Caco-2 (cell line): ENCODE measurements around the gene ALDH16A1. TPM values are rescaled to one million over a fixed set of nuclear protein-coding genes. Genes with fewer than 3 reads are reported as not detected.

ENCODE experiments used
- BruUV-seq: library from RNA; stranded (reverse); fragments of 400-500 nt; replicated peaks from 2 replicates; lab custom pipeline; 2021; lab: Mats Ljungman, UMichigan
- CTCF ChIA-PET: fragments of 300-600 bp; sonication (Branson Sonifier 250); formaldehyde crosslinking; loops from one replicate; lab custom pipeline; 2022; ENCODE audit warnings: antibody characterized with exemption; lab: Charles Lee
- POLR2A ChIA-PET: fragments of 300-600 bp; sonication (Branson Sonifier 250); formaldehyde crosslinking; loops from one replicate; lab custom pipeline; 2022; ENCODE audit warnings: antibody characterized with exemption; lab: Charles Lee
- DNase-seq, 2 experiments: peaks; one replicate each; pipeline versions ENCODE4 v3.0.0 to v3.0.0-alpha.2; 2020 to 2022
- H3K27me3 ChIP-seq: replicated peaks from 2 replicates; pipeline ENCODE4 v1.6.0; 2011; ENCODE audit warnings: low read length; ENCODE audit not compliant: control insufficient read depth, insufficient read depth
- H3K36me3 ChIP-seq: 2 replicates; pipeline ENCODE4 v1.5.1; 2011; ENCODE audit warnings: low read length; ENCODE audit not compliant: control insufficient read depth, insufficient read depth
- H3K4me1 ChIP-seq: fragments of 250-450 bp; sonication (Bioruptor Pico); 2 replicates; pipeline ENCODE4 v1.5.1; 2020; ENCODE audit warnings: mild to moderate bottlenecking
- H3K4me3 ChIP-seq: 2 replicates; pipeline ENCODE4 v1.5.1; 2011; ENCODE audit warnings: low read depth, mild to moderate bottlenecking, control low read depth, low read length
- H3K9me3 ChIP-seq: fragments of 250-450 bp; sonication (Bioruptor Pico); 2 replicates; pipeline ENCODE4 v1.5.1; 2020; ENCODE audit warnings: mild to moderate bottlenecking, moderate library complexity
- H3K27ac Mint-ChIP-seq: one replicate; pipeline ENCODE4 v1.8.0; 2022; ENCODE audit warnings: mixed read lengths; ENCODE audit not compliant: unreplicated experiment
- H3K27me3 Mint-ChIP-seq: one replicate; pipeline ENCODE4 v1.8.0; 2022; ENCODE audit warnings: mixed read lengths; ENCODE audit not compliant: insufficient read depth, unreplicated experiment
- H3K36me3 Mint-ChIP-seq: one replicate; pipeline ENCODE4 v1.8.0; 2022; ENCODE audit warnings: mild to moderate bottlenecking, mixed read lengths; ENCODE audit not compliant: insufficient read depth, unreplicated experiment
- H3K4me1 Mint-ChIP-seq: one replicate; pipeline ENCODE4 v1.8.0; 2022; ENCODE audit warnings: low read depth, mixed read lengths; ENCODE audit not compliant: unreplicated experiment
- H3K4me3 Mint-ChIP-seq: one replicate; pipeline ENCODE4 v1.8.0; 2022; ENCODE audit warnings: mild to moderate bottlenecking, moderate library complexity, mixed read lengths; ENCODE audit not compliant: unreplicated experiment
- H3K9me3 Mint-ChIP-seq: one replicate; pipeline ENCODE4 v1.8.0; 2022; ENCODE audit warnings: mixed read lengths; ENCODE audit not compliant: unreplicated experiment
- CTCF ChIP-seq, 2 experiments: fragments of 200-600 bp in 1 of 2; IDR thresholded peaks; 1 replicate in 1 of 2; 2 replicates in 1 of 2; pipeline versions ENCODE4 v1.5.1 to v1.8.0; 2011 to 2022; ENCODE audit warnings: antibody characterized with exemption in 1 of 2, control low read depth in 1 of 2, inconsistent platforms in 1 of 2, low read depth in 1 of 2, low read length in 1 of 2, mild to moderate bottlenecking in 1 of 2, moderate library complexity in 1 of 2; ENCODE audit not compliant: insufficient read depth in 1 of 2, severe bottlenecking in 1 of 2, unreplicated experiment in 1 of 2
- intact Hi-C: fragments of 100-400 bp; cut with micrococcal nuclease; formaldehyde crosslinking; loops from one replicate; pipeline ENCODE4 v1.10.0; 2022; ENCODE audit not compliant: unreplicated experiment
- total RNA-seq: library from RNA; stranded (reverse); gene quantifications from 2 replicates; pipeline ENCODE4 v1.2.3, GENCODE V29; 2022

ALDH16A1 gene
- total RNA-seq, 1 experiment from 2014 or later, result 45.0 TPM

- Histone ChIP-seq H3K9me3 (no peaks in the 10 kb centered on the region), H3K27me3 (no peaks in the 10 kb centered on the region), H3K4me1 (peaks cover 13% of the 10 kb centered on the region; the same call in 1 of the 2 replicates), H3K4me3 (peak overlapping the region; percentile 23), H3K36me3 (peaks cover 8% of the 10 kb centered on the region)
- POLR2A ChIA-PET, result no interaction called here
- intact Hi-C loops, result loop anchor here (1.0 kb wide), 2 partner anchors 10 to 33 kb away; partner anchors contain the start of genes ALDH16A1 and RPS11
- peak in 1 of 2 experiments; percentile 28 for TF ChIP-seq CTCF (IDR thresholded peaks at IDR 0.05; ENCODE audit: insufficient read depth in 1 of 2, low read depth in 1 of 2, low read length in 1 of 2, severe bottlenecking in 1 of 2, unreplicated experiment in 1 of 2)
- no peaks in the 10 kb centered on the region for H3K4me1 Mint-ChIP-seq
- H3K27me3 Mint-ChIP-seq, result no peaks in the 10 kb centered on the region
- H3K9me3 Mint-ChIP-seq, result no peaks in the 10 kb centered on the region
- DNase-seq, result no peak
- CTCF ChIA-PET, result no interaction called here
- peaks cover 50% of the 10 kb centered on the region for H3K36me3 Mint-ChIP-seq
- peak overlapping the region; percentile 99 for H3K27ac Mint-ChIP-seq
- peak overlapping the region; percentile 97 for H3K4me3 Mint-ChIP-seq
- BruUV-seq, result no TSS peak
Observed at GRCh38 chr19:49486710-49487276, 33.8 kb downstream of the ALDH16A1 start.

- Histone ChIP-seq H3K36me3 (peaks cover 8% of the 10 kb centered on the region), H3K27me3 (no peaks in the 10 kb centered on the region), H3K4me3 (peak within 1 kb of the TSS; percentile 88), H3K9me3 (no peaks in the 10 kb centered on the region), H3K4me1 (peaks cover 13% of the 10 kb centered on the region; the same call in 1 of the 2 replicates)
- Mint-ChIP-seq H3K27me3 (no peaks in the 10 kb centered on the region), H3K36me3 (peaks cover 56% of the 10 kb centered on the region), H3K4me3 (peak within 1 kb of the TSS; percentile 97), H3K9me3 (no peaks in the 10 kb centered on the region), H3K4me1 (no peaks in the 10 kb centered on the region), H3K27ac (peak within 1 kb of the TSS; percentile 99)
- POLR2A ChIA-PET, result interaction anchor here (0.7 to 1.0 kb wide), 2 partner anchors 34 to 153 kb away, joined by 3 read pairs; partner anchors contain the start of genes ALDH16A1 and RRAS
- peak; percentile 99 to 100 for DNase-seq
- intact Hi-C loops, result loop anchor here (1.0 kb wide), 2 partner anchors 9 to 34 kb away; partner anchors contain the start of genes ALDH16A1 and RPS11
- CTCF ChIA-PET, result no interaction called here
- TSS peak; percentile 72 for BruUV-seq
- no peak for TF ChIP-seq CTCF (IDR thresholded peaks at IDR 0.05; ENCODE audit: insufficient read depth in 1 of 2, low read depth in 1 of 2, low read length in 1 of 2, severe bottlenecking in 1 of 2, unreplicated experiment in 1 of 2)
Observed at GRCh38 chr19:49487277-49488045, 34.4 kb downstream of the ALDH16A1 start, which contains the start of gene RPL13A. TSS of gene RPL13A (plus strand) at chr19:49487608. CDS start at chr19:49487630, 22 bp downstream.
